ENCODE results near the gene GSTT4. TPM values are rescaled to one million over a fixed set of nuclear protein-coding genes. Genes with fewer than 3 reads are reported as not detected.
"Not testable (repeated sequence)": the region's sequence is repeated elsewhere in the genome, so short reads cannot be mapped to it uniquely, and the experiment has no call there.

Gene GSTT4
- total RNA-seq, 1 experiment from 2014 or later = not detected

DNA sequence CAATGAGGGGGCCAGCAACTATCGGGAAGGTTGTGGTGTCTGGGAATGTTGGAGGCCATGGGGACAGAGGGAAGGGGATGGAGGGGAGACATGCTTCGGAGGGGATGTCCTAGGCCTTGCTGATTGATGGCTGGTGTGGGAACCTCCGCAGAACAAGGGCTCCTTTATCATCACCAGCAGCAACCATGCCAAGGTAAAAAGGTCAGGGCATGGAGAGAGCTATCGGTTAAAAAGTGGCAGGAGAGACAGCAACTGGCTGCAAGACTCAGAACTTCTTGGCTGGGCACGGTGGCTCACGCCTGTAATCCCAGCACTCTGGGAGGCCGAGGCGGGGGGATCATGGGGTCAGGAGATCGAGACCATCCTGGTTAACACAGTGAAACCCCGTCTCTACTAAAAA, 3.0 kb downstream of the GSTT4 start:
- H3K4me3 ChIP-seq = no peak overlapping the region
- DNase-seq = no peak
- H3K4me2 ChIP-seq = no peak overlapping the region
- no peaks in the 10 kb centered on the region for H3K27me3 ChIP-seq (ENCODE audit: insufficient read depth, low read depth)
- peaks cover 9% of the 10 kb centered on the region for H3K4me1 ChIP-seq (replicated peaks; ENCODE audit: insufficient read depth)
- no TSS peak for BruUV-seq (replicated peaks)
- H3K9me3 ChIP-seq (ENCODE audit: insufficient read depth, low read depth) = no peaks in the 10 kb centered on the region
- H3K36me3 ChIP-seq (ENCODE audit: low read depth) = no peaks in the 10 kb centered on the region
- ChIA-PET POLR2A (ENCODE audit: unreplicated experiment) (interaction anchor here (0.6 kb wide), 1 partner anchor 9 kb away, joined by 5 read pairs; no protein-coding TSS in a partner anchor), CTCF (no interaction called here)
- H2AFZ ChIP-seq = no peak overlapping the region
- H3K27ac ChIP-seq = no peak overlapping the region
- H4K20me1 ChIP-seq (ENCODE audit: insufficient read depth) = no peaks in the 10 kb centered on the region
- TF ChIP-seq, protein P1, sequence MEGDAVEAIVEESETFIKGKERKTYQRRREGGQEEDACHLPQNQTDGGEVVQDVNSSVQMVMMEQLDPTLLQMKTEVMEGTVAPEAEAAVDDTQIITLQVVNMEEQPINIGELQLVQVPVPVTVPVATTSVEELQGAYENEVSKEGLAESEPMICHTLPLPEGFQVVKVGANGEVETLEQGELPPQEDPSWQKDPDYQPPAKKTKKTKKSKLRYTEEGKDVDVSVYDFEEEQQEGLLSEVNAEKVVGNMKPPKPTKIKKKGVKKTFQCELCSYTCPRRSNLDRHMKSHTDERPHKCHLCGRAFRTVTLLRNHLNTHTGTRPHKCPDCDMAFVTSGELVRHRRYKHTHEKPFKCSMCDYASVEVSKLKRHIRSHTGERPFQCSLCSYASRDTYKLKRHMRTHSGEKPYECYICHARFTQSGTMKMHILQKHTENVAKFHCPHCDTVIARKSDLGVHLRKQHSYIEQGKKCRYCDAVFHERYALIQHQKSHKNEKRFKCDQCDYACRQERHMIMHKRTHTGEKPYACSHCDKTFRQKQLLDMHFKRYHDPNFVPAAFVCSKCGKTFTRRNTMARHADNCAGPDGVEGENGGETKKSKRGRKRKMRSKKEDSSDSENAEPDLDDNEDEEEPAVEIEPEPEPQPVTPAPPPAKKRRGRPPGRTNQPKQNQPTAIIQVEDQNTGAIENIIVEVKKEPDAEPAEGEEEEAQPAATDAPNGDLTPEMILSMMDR (conservative IDR thresholded peaks at IDR 0.05) = no peak
- TF ChIP-seq EZH2 (IDR thresholded peaks at IDR 0.05; ENCODE audit: low read depth) = no peak
- no peaks in the 10 kb centered on the region for H3K9me2 ChIP-seq (ENCODE audit: insufficient read depth)
- H3K79me2 ChIP-seq (ENCODE audit: low read depth) = no peaks in the 10 kb centered on the region
- peaks cover 22% of the 10 kb centered on the region for H3F3A ChIP-seq (ENCODE audit: insufficient read depth, low read depth)
- intact Hi-C loops (cut with micrococcal nuclease; ENCODE audit: unreplicated experiment) = no loop called here

DNA sequence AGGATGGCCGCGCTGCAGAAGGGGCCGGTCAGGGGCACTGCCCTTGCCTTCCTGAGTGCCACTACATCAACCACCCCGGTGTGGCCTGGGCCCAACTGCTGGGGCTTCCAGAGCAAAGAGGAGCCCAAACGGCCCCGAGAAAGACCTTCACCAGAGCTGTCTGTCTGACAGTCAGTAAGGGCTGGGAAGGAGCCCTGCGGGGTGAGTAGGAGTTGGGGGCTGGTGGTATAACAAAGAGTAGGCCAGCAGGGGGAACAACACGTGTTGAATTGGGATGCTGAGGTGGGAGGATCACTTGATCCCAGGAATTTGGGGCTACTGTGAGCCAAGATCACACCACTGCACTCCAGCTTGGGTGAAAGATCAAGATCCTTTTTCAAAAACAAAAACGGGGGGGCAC, 3.9 kb downstream of the GSTT4 start:
- intact Hi-C loops (cut with micrococcal nuclease; ENCODE audit: unreplicated experiment) = no loop called here
- Histone ChIP-seq H3K79me2 (ENCODE audit: low read depth) (no peaks in the 10 kb centered on the region), H3K4me3 (no peak overlapping the region), H3K4me2 (no peak overlapping the region), H3K9me3 (ENCODE audit: insufficient read depth, low read depth) (no peaks in the 10 kb centered on the region), H2AFZ (no peak overlapping the region), H3K9me2 (ENCODE audit: insufficient read depth) (no peaks in the 10 kb centered on the region), H3K4me1 (replicated peaks; ENCODE audit: insufficient read depth) (peaks cover 9% of the 10 kb centered on the region), H3K36me3 (ENCODE audit: low read depth) (no peaks in the 10 kb centered on the region), H3K27me3 (ENCODE audit: insufficient read depth, low read depth) (no peaks in the 10 kb centered on the region), H4K20me1 (ENCODE audit: insufficient read depth) (no peaks in the 10 kb centered on the region), H3F3A (ENCODE audit: insufficient read depth, low read depth) (peaks cover 22% of the 10 kb centered on the region), H3K27ac (no peak overlapping the region)
- ChIA-PET CTCF (no interaction called here), POLR2A (ENCODE audit: unreplicated experiment) (interaction anchor here (0.6 kb wide), 1 partner anchor 11 kb away, joined by 9 read pairs; no protein-coding TSS in a partner anchor)
- no peak for DNase-seq
- no TSS peak for BruUV-seq (replicated peaks)
- no peak for TF ChIP-seq EZH2 (IDR thresholded peaks at IDR 0.05; ENCODE audit: low read depth)
- TF ChIP-seq, protein P1 (conservative IDR thresholded peaks at IDR 0.05) = no peak

DNA sequence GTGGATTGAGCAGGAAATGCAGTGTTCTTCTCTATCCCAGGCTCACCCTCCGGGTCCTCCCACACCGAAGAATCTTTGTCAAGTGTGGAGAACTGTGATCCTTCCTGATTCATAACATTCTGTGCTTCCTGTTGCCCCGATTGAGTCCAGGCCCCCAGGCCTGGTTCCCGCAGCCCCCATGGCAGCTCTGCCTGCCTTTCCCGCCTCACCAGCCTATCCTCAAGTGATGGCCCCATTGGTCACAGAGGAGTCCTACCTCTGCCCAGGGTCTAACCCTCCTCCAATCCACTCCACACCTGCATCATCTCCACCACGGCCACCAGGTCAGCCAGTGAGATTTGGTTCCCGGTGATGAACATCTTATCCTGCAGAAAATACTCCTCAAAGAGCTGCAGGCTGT, 5.5 kb downstream of the GSTT4 start:
- BruUV-seq (replicated peaks); intact Hi-C loops (cut with micrococcal nuclease; ENCODE audit: unreplicated experiment): not testable (repeated sequence)

GRCh38 chr22:23997092-23997491, 8.2 kb downstream of the GSTT4 start:
- Histone ChIP-seq H3K27ac (no peak overlapping the region), H3K9me2 (ENCODE audit: insufficient read depth) (no peaks in the 10 kb centered on the region), H3K9me3 (ENCODE audit: insufficient read depth, low read depth) (no peaks in the 10 kb centered on the region), H3K4me2 (no peak overlapping the region), H3K36me3 (ENCODE audit: low read depth) (no peaks in the 10 kb centered on the region), H3K4me3 (no peak overlapping the region), H3K4me1 (replicated peaks; ENCODE audit: insufficient read depth) (peaks cover 9% of the 10 kb centered on the region), H3K79me2 (ENCODE audit: low read depth) (no peaks in the 10 kb centered on the region), H3F3A (ENCODE audit: insufficient read depth, low read depth) (peaks cover 10% of the 10 kb centered on the region; the same call in 1 of the 2 replicates), H3K27me3 (ENCODE audit: insufficient read depth, low read depth) (no peaks in the 10 kb centered on the region), H4K20me1 (ENCODE audit: insufficient read depth) (no peaks in the 10 kb centered on the region), H2AFZ (no peak overlapping the region)
- intact Hi-C loops (cut with micrococcal nuclease; ENCODE audit: unreplicated experiment) = no loop called here
- no TSS peak for BruUV-seq (replicated peaks)
- POLR2A ChIA-PET (ENCODE audit: unreplicated experiment) = no interaction called here
- CTCF ChIA-PET = no interaction called here
- no peak for DNase-seq
- TF ChIP-seq EZH2 (IDR thresholded peaks at IDR 0.05; ENCODE audit: low read depth) = no peak
- TF ChIP-seq, protein P1 (conservative IDR thresholded peaks at IDR 0.05) = no peak

More for the DNA sequence above, 5.5 kb downstream of the GSTT4 start:
- H3K36me3 ChIP-seq (ENCODE audit: low read depth); H3K27me3 ChIP-seq (ENCODE audit: insufficient read depth, low read depth); CTCF ChIA-PET; H2AFZ ChIP-seq; DNase-seq; H4K20me1 ChIP-seq (ENCODE audit: insufficient read depth); H3K9me3 ChIP-seq (ENCODE audit: insufficient read depth, low read depth); H3K4me1 ChIP-seq (replicated peaks; ENCODE audit: insufficient read depth); H3K79me2 ChIP-seq (ENCODE audit: low read depth); H3K4me2 ChIP-seq; H3K27ac ChIP-seq; POLR2A ChIA-PET (ENCODE audit: unreplicated experiment); H3K4me3 ChIP-seq; H3K9me2 ChIP-seq (ENCODE audit: insufficient read depth): not testable (repeated sequence)
- H3F3A ChIP-seq (ENCODE audit: insufficient read depth, low read depth) = peaks cover 22% of the 10 kb centered on the region

- POLR2A ChIA-PET (ENCODE audit: unreplicated experiment); H4K20me1 ChIP-seq (ENCODE audit: insufficient read depth); intact Hi-C loops (cut with micrococcal nuclease; ENCODE audit: unreplicated experiment); BruUV-seq (replicated peaks); H3K27ac ChIP-seq; H3K4me2 ChIP-seq; H3K9me2 ChIP-seq (ENCODE audit: insufficient read depth); H2AFZ ChIP-seq; CTCF ChIA-PET; H3K4me1 ChIP-seq (replicated peaks; ENCODE audit: insufficient read depth); H3K27me3 ChIP-seq (ENCODE audit: insufficient read depth, low read depth); H3F3A ChIP-seq (ENCODE audit: insufficient read depth, low read depth); H3K79me2 ChIP-seq (ENCODE audit: low read depth); DNase-seq; H3K9me3 ChIP-seq (ENCODE audit: insufficient read depth, low read depth); H3K36me3 ChIP-seq (ENCODE audit: low read depth); H3K4me3 ChIP-seq: not testable (repeated sequence)
Measured at GRCh38 chr22:23993581-23994177, 11.6 kb downstream of the GSTT4 start.

Data from PC-9 (cell line).